Thyroid gland (tissue), 4 donors: ENCODE data around the gene IRF9.
A peak's percentile ranks its signal among the peaks of the same experiment; 100 is the strongest.

Experiments
- CTCF ChIP-seq, 6 experiments: fragments of 200-600 bp in 3 of 6; fragments of 450-650 bp in 3 of 6; sonication (generic) in 3 of 6; IDR thresholded peaks; one replicate each; pipeline ENCODE4 v1.5.1; 2016 to 2019; ENCODE audit warnings: antibody characterized with exemption in 6 of 6, mild to moderate bottlenecking in 2 of 6, inconsistent platforms in 1 of 6, moderate library complexity in 1 of 6
- POLR2A ChIP-seq, 2 donors: fragments of 450-650 bp; IDR thresholded peaks; one replicate each; pipeline ENCODE4 v1.6.1; 2017; ENCODE audit warnings: antibody characterized with exemption in 2 of 2, mild to moderate bottlenecking in 2 of 2, moderate library complexity in 1 of 2

GRCh38 chr14:24114532-24115421 lies 46.3 kb upstream of the IRF9 start, which contains the start of the genes DCAF11 and NRL:
- TF ChIP-seq POLR2A (IDR thresholded peaks at IDR 0.05) (peak; percentile 41 to 66), CTCF (IDR thresholded peaks at IDR 0.05) (no peak)
